WTC11 (cell line): ENCODE results near the gene TET1.
"Not testable (repeated sequence)": the region's sequence is repeated elsewhere in the genome, so short reads cannot be mapped to it uniquely, and the experiment has no call there.

Experiments used
- ATF2 ChIP-seq: sonication (generic); formaldehyde crosslinking; IDR thresholded peaks from 2 replicates; pipeline ENCODE4 v1.8.1; 2022; ENCODE audit warnings: low read depth, missing genetic modification reagents, borderline replicate concordance
- CTCF ChIP-seq: fragments of 200-600 bp; IDR thresholded peaks from 2 replicates; pipeline ENCODE4 v1.8.0; 2022; ENCODE audit warnings: antibody characterized with exemption
- E2F4 ChIP-seq: sonication (generic); formaldehyde crosslinking; IDR thresholded peaks from 2 replicates; pipeline ENCODE4 v1.8.1; 2022; ENCODE audit warnings: low read depth, mild to moderate bottlenecking, moderate library complexity, missing genetic modification reagents, borderline replicate concordance
- ERG ChIP-seq: fragments of 250-450 bp; sonication (Bioruptor Pico); IDR thresholded peaks from 2 replicates; pipeline ENCODE4 v1.8.0; 2021; ENCODE audit warnings: mild to moderate bottlenecking
- FOXK1 ChIP-seq: sonication (generic); formaldehyde crosslinking; IDR thresholded peaks from 2 replicates; pipeline ENCODE4 v1.8.0; 2022; ENCODE audit warnings: mild to moderate bottlenecking, moderate library complexity, missing genetic modification reagents
- HMGXB4 ChIP-seq: sonication (generic); formaldehyde crosslinking; IDR thresholded peaks from 2 replicates; pipeline ENCODE4 v1.8.1; 2023; ENCODE audit warnings: mild to moderate bottlenecking, moderate library complexity, missing genetic modification reagents
- JUN ChIP-seq: sonication (generic); formaldehyde crosslinking; IDR thresholded peaks from 2 replicates; pipeline ENCODE4 v1.8.0; 2023; ENCODE audit warnings: mild to moderate bottlenecking, missing genetic modification reagents
- NFATC4 ChIP-seq: fragments of 250-450 bp; sonication (Bioruptor Pico); IDR thresholded peaks from 2 replicates; pipeline ENCODE4 v1.9.0; 2021; ENCODE audit warnings: mild to moderate bottlenecking
- PREB ChIP-seq: sonication (generic); formaldehyde crosslinking; IDR thresholded peaks from 2 replicates; pipeline ENCODE4 v1.8.1; 2022; ENCODE audit warnings: mild to moderate bottlenecking, missing genetic modification reagents, moderate library complexity, borderline replicate concordance
- SP1 ChIP-seq: sonication (generic); formaldehyde crosslinking; conservative IDR thresholded peaks from 2 replicates; pipeline ENCODE4 v1.8.1; 2022; ENCODE audit warnings: missing genetic modification reagents
- USF2 ChIP-seq: sonication (generic); formaldehyde crosslinking; IDR thresholded peaks from 2 replicates; pipeline ENCODE4 v1.8.1; 2023; ENCODE audit warnings: mild to moderate bottlenecking, missing genetic modification reagents, moderate library complexity
- ZNF219 ChIP-seq: sonication (generic); formaldehyde crosslinking; IDR thresholded peaks from 2 replicates; pipeline ENCODE4 v1.8.0; 2023; ENCODE audit warnings: missing genetic modification reagents, mild to moderate bottlenecking, borderline replicate concordance

- TF ChIP-seq CTCF; ZNF219 (CRISPR knock-in tag); E2F4 (CRISPR knock-in tag); PREB (CRISPR knock-in tag); NFATC4; FOXK1 (CRISPR knock-in tag); HMGXB4 (CRISPR knock-in tag); JUN (CRISPR knock-in tag); ATF2 (CRISPR knock-in tag); SP1 (CRISPR knock-in tag); USF2 (CRISPR knock-in tag); ERG (CRISPR knock-in tag): not testable (repeated sequence)
Observed at GRCh38 chr10:68516216-68516615, 43.9 kb upstream of the TET1 start.
